H1 (cell line): Measurements from ENCODE around the gene IFTAP. TPM values are rescaled to one million over a fixed set of nuclear protein-coding genes. Genes with fewer than 3 reads are reported as not detected.

ENCODE experiments used
- CHD2 ChIP-seq: IDR thresholded peaks from 2 replicates; pipeline ENCODE4 v1.6.1; 2012; ENCODE audit warnings: low read length, improper control_type of control experiment
- CTCF ChIP-seq, 3 experiments: IDR thresholded peaks; 1 replicate in 2 of 3; 2 replicates in 1 of 3; pipeline versions ENCODE4 v1.5.1 to v1.6.1; 2011; ENCODE audit warnings: low read length in 3 of 3, mild to moderate bottlenecking in 3 of 3, inconsistent platforms in 2 of 3, low read depth in 1 of 3, moderate library complexity in 1 of 3; ENCODE audit not compliant: insufficient read depth in 1 of 3; ENCODE audit errors: control extremely low read depth in 1 of 3
- GABPA ChIP-seq: IDR thresholded peaks from 2 replicates; pipeline ENCODE4 v1.6.1; 2011; ENCODE audit warnings: mild to moderate bottlenecking, low read length, moderate library complexity, borderline replicate concordance; ENCODE audit not compliant: insufficient read depth
- KDM4A ChIP-seq: IDR thresholded peaks from one replicate; pipeline ENCODE4 v1.7.1; 2012; ENCODE audit warnings: low read depth, mild to moderate bottlenecking, moderate library complexity, low read length, inconsistent platforms; ENCODE audit not compliant: severe bottlenecking
- TBP ChIP-seq: IDR thresholded peaks from 2 replicates; pipeline ENCODE4 v1.6.1; 2011; ENCODE audit warnings: low read depth, low read length, improper control_type of control experiment
- polyA plus RNA-seq, 7 experiments: library from polyadenylated mRNA; depleted of rRNA in 3 of 7; stranded (reverse) in 5 of 7; unstranded in 2 of 7; fragments of >200 nt in 5 of 7; fragments of 200-250 nt in 2 of 7; gene quantifications; 1 replicate in 5 of 7; 2 replicates in 1 of 7; 4 replicates in 1 of 7; pipeline versions ENCODE4 v1.2.1 to v1.2.3, GENCODE V29; 2011 to 2013; ENCODE audit warnings: missing spikeins in 2 of 7, mixed read lengths in 2 of 7
- total RNA-seq: library from RNA; stranded (reverse); fragmentation: NEBNext Ultra II Directional; extraction: Animal tissue kit (Norgen Biotek cat#: 25700); gene quantifications from 2 replicates; pipeline ENCODE4 v1.2.1, GENCODE V29; 2021

Gene IFTAP
- total and polyA plus RNA-seq, 2 of the 8 experiments (the other 6 are each of a cell fraction or from before 2014, with no cell fraction given), result 21.2 to 23.9 TPM

- TF ChIP-seq TBP, result no peak
- TF ChIP-seq KDM4A, result no peak
- TF ChIP-seq CHD2, result no peak
- TF ChIP-seq GABPA, result no peak
- TF ChIP-seq CTCF (IDR thresholded peaks at IDR 0.05; ENCODE audit: control extremely low read depth in 1 of 3, insufficient read depth in 1 of 3, low read depth in 1 of 3, low read length in 3 of 3), result no peak
Measured at GRCh38 chr11:36688132-36688531, 93.8 kb downstream of the IFTAP start (continued).
